ENCODE results near the gene ELANE. TPM values are rescaled to one million over a fixed set of nuclear protein-coding genes. Genes with fewer than 3 reads are reported as not detected.

ELANE gene
- total RNA-seq, 4 donors from 2014 or later: 2.4 to 2.8 TPM; not detected in 2

DNA sequence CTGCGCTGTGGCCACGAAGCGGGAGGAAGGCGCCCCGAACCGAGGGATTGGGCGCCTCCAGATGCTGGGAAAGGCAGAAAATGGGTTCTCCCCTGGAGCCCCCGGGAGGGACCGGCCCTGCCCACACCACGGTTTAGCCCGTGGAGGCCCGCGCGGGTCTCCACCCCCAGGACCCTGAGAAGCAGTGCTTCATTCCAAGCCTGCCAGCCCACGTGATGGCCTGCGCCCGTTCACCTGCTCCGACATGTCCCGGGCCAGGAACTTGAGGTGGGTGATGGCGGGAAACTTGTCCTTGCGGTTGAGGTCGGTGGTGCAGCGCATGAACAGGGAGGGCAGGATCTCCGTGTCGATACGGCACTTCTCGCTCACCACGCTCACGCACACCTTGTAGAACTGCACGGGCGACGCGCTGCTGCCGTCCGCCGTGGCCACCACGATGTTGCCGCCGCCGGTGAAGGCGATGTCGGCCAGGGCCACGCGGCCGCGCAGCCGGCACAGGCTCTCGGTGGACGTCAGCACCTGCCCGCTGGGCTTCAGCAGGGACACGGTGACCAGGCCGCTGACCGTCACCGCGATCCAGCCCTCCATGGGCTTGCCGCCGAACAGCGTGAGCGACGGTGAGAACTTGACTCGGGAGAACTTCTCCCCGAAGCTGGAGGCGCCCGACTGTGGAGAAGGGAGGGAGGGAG, 33.6 kb downstream of the ELANE start:
- TF ChIP-seq, protein P1, sequence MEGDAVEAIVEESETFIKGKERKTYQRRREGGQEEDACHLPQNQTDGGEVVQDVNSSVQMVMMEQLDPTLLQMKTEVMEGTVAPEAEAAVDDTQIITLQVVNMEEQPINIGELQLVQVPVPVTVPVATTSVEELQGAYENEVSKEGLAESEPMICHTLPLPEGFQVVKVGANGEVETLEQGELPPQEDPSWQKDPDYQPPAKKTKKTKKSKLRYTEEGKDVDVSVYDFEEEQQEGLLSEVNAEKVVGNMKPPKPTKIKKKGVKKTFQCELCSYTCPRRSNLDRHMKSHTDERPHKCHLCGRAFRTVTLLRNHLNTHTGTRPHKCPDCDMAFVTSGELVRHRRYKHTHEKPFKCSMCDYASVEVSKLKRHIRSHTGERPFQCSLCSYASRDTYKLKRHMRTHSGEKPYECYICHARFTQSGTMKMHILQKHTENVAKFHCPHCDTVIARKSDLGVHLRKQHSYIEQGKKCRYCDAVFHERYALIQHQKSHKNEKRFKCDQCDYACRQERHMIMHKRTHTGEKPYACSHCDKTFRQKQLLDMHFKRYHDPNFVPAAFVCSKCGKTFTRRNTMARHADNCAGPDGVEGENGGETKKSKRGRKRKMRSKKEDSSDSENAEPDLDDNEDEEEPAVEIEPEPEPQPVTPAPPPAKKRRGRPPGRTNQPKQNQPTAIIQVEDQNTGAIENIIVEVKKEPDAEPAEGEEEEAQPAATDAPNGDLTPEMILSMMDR (IDR thresholded peaks at IDR 0.05; ENCODE audit: low read depth): no peak

DNA sequence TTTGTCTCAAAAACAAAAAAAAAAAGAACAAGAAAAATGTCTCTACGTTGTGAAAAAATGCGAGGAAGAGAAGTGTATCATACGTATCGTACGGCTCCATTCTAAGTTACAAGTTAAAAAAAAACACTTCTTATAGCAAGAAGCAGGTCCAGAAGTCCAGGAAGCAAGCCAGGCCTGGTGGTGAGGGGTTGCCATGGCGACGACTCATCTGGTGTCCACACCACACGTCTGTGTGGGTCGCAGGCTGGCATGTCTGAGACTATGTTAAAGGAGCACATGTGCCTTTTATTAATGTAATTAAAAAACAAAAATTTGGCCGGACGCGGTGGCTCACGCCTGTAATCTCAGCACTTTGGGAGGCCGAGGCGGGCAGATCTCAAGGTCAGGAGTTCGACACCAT, 35.0 kb downstream of the ELANE start:
- TF ChIP-seq, protein P1 (IDR thresholded peaks at IDR 0.05; ENCODE audit: low read depth): no peak

DNA sequence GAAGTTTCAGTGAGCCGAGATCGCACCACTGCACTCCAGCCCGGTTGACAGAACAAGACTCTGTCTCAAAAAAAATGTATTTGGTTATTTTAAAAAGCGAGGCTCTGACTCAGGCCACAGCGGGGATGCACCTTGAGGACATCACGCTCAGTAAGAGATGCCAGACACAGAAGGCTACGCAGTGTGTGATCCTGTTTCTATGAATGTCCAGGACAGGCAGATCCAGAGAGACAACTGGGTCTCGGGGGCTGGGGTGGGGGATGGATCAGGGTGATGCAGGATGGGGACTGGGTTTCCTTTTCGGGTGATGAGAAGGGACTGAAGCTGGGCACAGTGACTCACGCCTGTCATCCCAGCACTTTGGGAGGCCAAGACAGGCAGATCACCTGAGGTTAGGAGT, 35.5 kb downstream of the ELANE start:
- TF ChIP-seq, protein P1 (IDR thresholded peaks at IDR 0.05; ENCODE audit: low read depth): no peak

DNA sequence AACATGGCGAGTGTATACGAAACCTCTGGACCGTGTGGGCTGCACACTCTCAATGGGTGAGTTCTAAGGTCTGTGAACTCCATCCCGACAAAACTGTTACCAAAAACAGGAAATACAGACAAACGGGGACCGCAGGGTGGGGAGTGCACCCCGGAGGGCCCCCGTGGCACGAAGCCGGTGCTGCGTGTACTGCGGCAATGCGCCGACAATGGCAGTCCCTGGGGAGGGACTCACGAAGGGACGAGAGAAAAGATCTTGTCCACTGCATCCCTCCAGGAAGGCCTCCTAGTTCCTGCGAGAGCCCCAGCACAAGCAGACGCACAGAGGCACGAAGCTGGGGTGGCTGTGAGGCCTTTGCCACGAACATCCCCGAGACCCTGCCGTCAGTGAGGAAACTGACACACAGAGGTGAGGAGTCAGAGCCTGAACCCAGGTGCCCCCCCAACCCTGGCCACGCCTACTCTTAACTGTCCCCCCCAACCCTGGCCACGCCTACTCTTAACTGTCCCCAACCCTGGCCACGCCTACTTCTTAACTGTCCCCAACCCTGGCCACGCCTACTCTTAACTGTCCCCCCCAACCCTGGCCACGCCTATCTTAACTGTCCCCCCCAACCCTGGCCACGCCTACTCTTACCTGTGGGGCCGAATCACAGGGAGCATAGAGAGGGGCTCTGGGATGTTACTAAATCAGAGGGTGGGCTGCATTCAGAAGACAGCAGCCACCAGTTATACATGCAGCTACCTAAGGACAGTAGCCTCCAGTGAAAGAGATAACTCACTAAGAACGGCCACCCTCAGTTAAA, 36.7 kb downstream of the ELANE start:
- TF ChIP-seq, protein P1 (IDR thresholded peaks at IDR 0.05; ENCODE audit: low read depth): no peak

DNA sequence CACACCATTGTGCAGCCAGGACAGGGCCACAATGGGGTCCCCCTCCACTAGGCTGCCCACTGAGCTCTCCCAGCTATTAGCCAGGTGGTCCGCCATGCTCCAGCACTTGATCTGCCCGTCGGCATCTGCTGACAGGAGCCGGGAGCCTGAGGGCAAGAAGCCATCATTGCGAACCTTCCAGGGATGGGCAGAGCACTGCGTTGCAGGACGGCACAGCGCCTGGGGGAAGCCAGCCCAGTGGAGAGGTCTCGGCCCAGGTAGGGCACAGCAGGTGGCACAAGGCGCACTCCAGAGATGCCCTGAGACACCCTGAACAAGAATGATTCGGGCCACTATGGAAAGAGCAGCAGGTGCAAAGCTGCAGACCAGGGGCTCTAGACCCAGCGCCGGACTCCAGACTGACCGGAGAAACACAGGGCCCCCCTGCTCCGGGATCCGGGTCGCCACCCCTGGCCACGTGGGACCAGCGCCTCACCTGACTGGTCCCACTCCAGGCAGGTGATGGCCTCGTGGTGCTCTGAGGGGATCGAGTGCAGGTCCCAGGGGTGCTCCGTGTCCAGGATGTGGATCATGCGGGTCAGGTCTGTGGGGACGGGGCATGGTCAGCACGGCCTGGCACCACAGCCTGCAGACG, 37.7 kb downstream of the ELANE start:
- TF ChIP-seq, protein P1 (IDR thresholded peaks at IDR 0.05; ENCODE audit: low read depth): no peak

DNA sequence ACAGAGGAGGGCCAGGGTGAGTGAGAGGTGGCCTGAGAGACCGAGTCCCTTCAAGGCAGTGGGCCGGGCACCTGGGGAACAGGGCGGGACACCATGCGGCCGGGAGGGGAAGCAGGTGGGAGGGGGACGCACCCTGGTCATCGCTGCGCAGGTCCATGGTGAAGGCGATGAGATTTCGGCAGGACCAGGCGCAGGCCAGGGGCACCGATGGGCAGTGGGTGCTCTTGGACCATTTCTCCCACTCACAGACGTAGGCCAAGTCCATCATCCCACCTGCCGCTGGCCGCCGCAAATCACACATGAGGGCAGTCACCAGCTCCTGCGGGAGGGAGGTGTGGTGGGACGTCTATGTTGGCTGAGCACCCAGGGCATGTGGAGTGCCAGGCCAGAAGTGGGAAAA, 38.7 kb downstream of the ELANE start:
- TF ChIP-seq, protein P1 (IDR thresholded peaks at IDR 0.05; ENCODE audit: low read depth): no peak
